HepG2 (cell line): ENCODE results near the gene TMEM47. TPM values are rescaled to one million over a fixed set of nuclear protein-coding genes. Genes with fewer than 3 reads are reported as not detected.

Experiments used
- ATAC-seq: fragments of 200-7000 bp; cut with Tn5 transposase; 3 replicates; pipeline ENCODE4 v1.9.1; 2020; ENCODE audit warnings: mild to moderate bottlenecking, moderate library complexity
- BruUV-seq: library from RNA; stranded (reverse); fragments of 400-500 nt; replicated peaks from 2 replicates; lab custom pipeline; 2021; lab: Mats Ljungman, UMichigan
- CTCF ChIA-PET: fragments of 300-600 bp; formaldehyde crosslinking; extraction: SDS; loops from one replicate; lab custom pipeline; 2021; ENCODE audit warnings: low total read pairs, inconsistent platforms, low intra/inter-chr PET ratio; lab: Yijun Ruan, JAX
- POLR2A ChIA-PET: fragments of 350-600 bp; sonication (Branson Sonifier 250); formaldehyde crosslinking; loops from one replicate; lab custom pipeline; 2020; ENCODE audit warnings: antibody characterized with exemption, inconsistent platforms; lab: Yijun Ruan, JAX
- DNase-seq: peaks from one replicate; pipeline ENCODE4 v3.0.0-alpha.2; 2015; ENCODE audit warnings: low spot score
- FAIRE-seq: peaks from 3 replicates; lab custom pipeline; 2011; peaks lifted over from hg19 to GRCh38; lab: Jason Lieb, UNC
- H2AFZ ChIP-seq: one replicate; pipeline ENCODE4 v1.6.1; 2011; ENCODE audit warnings: low read length, inconsistent platforms
- H3K27ac ChIP-seq: fragments of 300-600 bp; 3 replicates; pipeline ENCODE4 v1.8.0; 2011; ENCODE audit warnings: mixed run types, mild to moderate bottlenecking, mixed read lengths, low read length, inconsistent platforms; ENCODE audit not compliant: insufficient read depth; ENCODE audit errors: extremely low read length
- H3K27me3 ChIP-seq, 2 experiments: fragments of 200-600 bp in 1 of 2; 2 replicates in 1 of 2; 3 replicates in 1 of 2; pipeline versions ENCODE4 v1.6.0 to v1.8.0; 2011; ENCODE audit warnings: low read length in 2 of 2, mild to moderate bottlenecking in 2 of 2, moderate library complexity in 2 of 2, inconsistent platforms in 1 of 2; ENCODE audit not compliant: insufficient read depth in 2 of 2, control insufficient read depth in 1 of 2
- H3K36me3 ChIP-seq, 2 experiments: fragments of 200-600 bp in 1 of 2; replicated peaks in 1 of 2; 2 replicates in 1 of 2; 3 replicates in 1 of 2; pipeline versions ENCODE4 v1.5.1 to v1.8.0; 2011; ENCODE audit warnings: low read length in 2 of 2, inconsistent platforms in 1 of 2; ENCODE audit not compliant: insufficient read depth in 2 of 2, control insufficient read depth in 1 of 2
- H3K4me1 ChIP-seq: 2 replicates; pipeline ENCODE4 v1.5.1; 2012; ENCODE audit warnings: low read length, inconsistent platforms; ENCODE audit not compliant: insufficient read depth
- H3K4me2 ChIP-seq: 2 replicates; pipeline ENCODE4 v1.6.0; 2011; ENCODE audit warnings: low read depth, low read length, inconsistent platforms
- H3K4me3 ChIP-seq, 3 experiments: fragments of 200-600 bp in 1 of 3; sonication (generic), shearing (Covaris generic) in 1 of 3; replicated peaks in 1 of 3; 2 replicates each; pipeline ENCODE4 v1.5.1; 2011 to 2016; ENCODE audit warnings: low read length in 3 of 3, inconsistent platforms in 2 of 3, low read depth in 2 of 3, mild to moderate bottlenecking in 2 of 3, control low read depth in 1 of 3, mixed read lengths in 1 of 3; ENCODE audit not compliant: insufficient read depth in 1 of 3
- H3K79me2 ChIP-seq: one replicate; pipeline ENCODE4 v1.6.1; 2011; ENCODE audit warnings: low read length, inconsistent platforms; ENCODE audit not compliant: insufficient read depth
- H3K9ac ChIP-seq: 2 replicates; pipeline ENCODE4 v1.6.0; 2011; ENCODE audit warnings: mild to moderate bottlenecking, low read depth, low read length, inconsistent platforms; ENCODE audit not compliant: insufficient read depth
- H3K9me3 ChIP-seq: 2 replicates; pipeline ENCODE4 v1.5.1; 2012; ENCODE audit warnings: mild to moderate bottlenecking, low read length
- H4K20me1 ChIP-seq: 2 replicates; pipeline ENCODE4 v1.6.0; 2011; ENCODE audit warnings: inconsistent platforms, mild to moderate bottlenecking, low read length, moderate library complexity; ENCODE audit not compliant: insufficient read depth
- ARID4A ChIP-seq: sonication (generic); formaldehyde crosslinking; IDR thresholded peaks from 2 replicates; pipeline ENCODE4 v1.5.0; 2020; ENCODE audit warnings: mild to moderate bottlenecking, missing genetic modification reagents, borderline replicate concordance
- GATAD2A ChIP-seq: IDR thresholded peaks from 2 replicates; pipeline ENCODE4 v1.6.1; 2016
- MAFF ChIP-seq: IDR thresholded peaks from 2 replicates; pipeline ENCODE4 v1.6.1; 2011; ENCODE audit warnings: low read depth, low read length, improper control_type of control experiment
- MAFK ChIP-seq, 2 experiments: IDR thresholded peaks in 1 of 2; conservative IDR thresholded peaks in 1 of 2; 2 replicates each; pipeline ENCODE4 v1.6.1; 2011; ENCODE audit warnings: improper control_type of control experiment in 2 of 2, low read length in 2 of 2
- PATZ1 ChIP-seq: sonication (generic); formaldehyde crosslinking; IDR thresholded peaks from 2 replicates; pipeline ENCODE4 v1.4.0; 2020; ENCODE audit warnings: missing genetic modification reagents
- PHF21A ChIP-seq: sonication (generic); formaldehyde crosslinking; IDR thresholded peaks from 2 replicates; pipeline ENCODE4 v1.5.0; 2020; ENCODE audit warnings: mild to moderate bottlenecking, missing genetic modification reagents
- SPEN ChIP-seq: sonication (generic); formaldehyde crosslinking; IDR thresholded peaks from 2 replicates; pipeline ENCODE4 v1.5.1; 2020; ENCODE audit warnings: low read depth, mild to moderate bottlenecking, missing genetic modification reagents
- ZFP91 ChIP-seq: sonication (generic); formaldehyde crosslinking; IDR thresholded peaks from 2 replicates; pipeline ENCODE4 v1.9.0; 2022; ENCODE audit warnings: missing genetic modification reagents, mild to moderate bottlenecking, borderline replicate concordance
- ZMYM2 ChIP-seq: sonication (generic); formaldehyde crosslinking; IDR thresholded peaks from 2 replicates; pipeline ENCODE4 v1.8.0; 2022; ENCODE audit warnings: mild to moderate bottlenecking, missing genetic modification reagents
- ZNF207 ChIP-seq: fragments of 450-650 bp; IDR thresholded peaks from 2 replicates; pipeline ENCODE4 v1.6.1; 2016; ENCODE audit warnings: antibody characterized with exemption, borderline replicate concordance
- ZNF430 ChIP-seq: sonication (generic); formaldehyde crosslinking; IDR thresholded peaks from 2 replicates; pipeline ENCODE4 v1.9.0; 2021; ENCODE audit warnings: mild to moderate bottlenecking, missing genetic modification reagents
- WGBS: methylation state at CpG from one replicate; pipeline ENCODE4 v1.1.6; 2017; ENCODE audit warnings: low lambda C conversion rate; 5-methylcytosine and 5-hydroxymethylcytosine counted together
- in situ Hi-C: cut with HindIII; loops from 2 replicates; pipeline ENCODE4 v1.10.0; 2017; ENCODE audit warnings: low pct_unique_long_range_greater_than_20kb; ENCODE audit not compliant: extremely low pct_ligation_motif_present
- intact Hi-C: fragments of 100-400 bp; cut with micrococcal nuclease; formaldehyde crosslinking; loops from one replicate; pipeline ENCODE4 v1.10.0; 2022; ENCODE audit not compliant: unreplicated experiment
- polyA plus RNA-seq, 8 experiments: library from polyadenylated mRNA; depleted of rRNA in 3 of 8; stranded (reverse) in 7 of 8; unstranded in 1 of 8; fragments of >200 nt; fragmentation: Illumina TruSeq in 4 of 8; extraction: Trizol in 4 of 8; gene quantifications; 2 replicates each; pipeline versions ENCODE4 v1.2.1 to v1.2.3, GENCODE V29; 2011 to 2016; ENCODE audit warnings: low read depth in 4 of 8, missing spikeins in 1 of 8, mixed read lengths in 1 of 8; ENCODE audit not compliant: insufficient read depth in 1 of 8
- total RNA-seq, 5 experiments: library from RNA; depleted of rRNA; stranded (reverse); fragments of >200 nt; fragmentation: Illumina TruSeq; extraction: Trizol; gene quantifications; 2 replicates each; pipeline ENCODE4 v1.2.3, GENCODE V29; 2016; ENCODE audit warnings: low read depth in 1 of 5
- TF ChIP-seq, protein P1 (sequence below): sonication (generic); formaldehyde crosslinking; IDR thresholded peaks from 2 replicates; pipeline ENCODE4 v1.4.0; 2020; ENCODE audit warnings: mild to moderate bottlenecking, missing genetic modification reagents

TMEM47 gene
- total and polyA plus RNA-seq, 2 of the 13 experiments (the other 11 are each of a cell fraction or from before 2014, with no cell fraction given): not detected

DNA sequence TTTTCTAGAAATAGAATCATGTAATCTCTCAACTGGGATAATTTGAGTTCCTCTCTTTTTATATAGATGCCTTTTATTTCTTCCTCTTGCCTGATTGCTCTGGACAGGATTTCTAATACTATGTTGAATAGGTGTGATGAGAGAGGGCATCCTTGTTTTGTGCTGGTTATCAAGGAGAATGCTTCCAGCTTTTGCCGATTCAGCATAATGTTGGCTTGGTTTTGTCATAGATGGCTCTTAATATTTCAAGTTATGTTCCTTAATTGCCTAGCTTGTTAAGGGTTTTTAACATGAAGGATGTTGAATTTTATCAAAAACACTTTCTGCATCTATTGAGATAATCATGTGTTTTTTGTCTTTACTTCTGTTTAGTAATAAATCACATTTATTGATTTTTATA lies 58.7 kb downstream of the TMEM47 start:
- Histone ChIP-seq H3K9me3 (peaks cover 9% of the 10 kb centered on the region; the same call in 1 of the 2 replicates), H3K4me3 (no peak overlapping the region), H3K4me2 (no peak overlapping the region), H3K36me3 (no peaks in the 10 kb centered on the region), H3K4me1 (no peaks in the 10 kb centered on the region), H3K9ac (no peak overlapping the region), H4K20me1 (no peaks in the 10 kb centered on the region), H3K27ac (no peak overlapping the region), H2AFZ (no peak overlapping the region), H3K79me2 (no peaks in the 10 kb centered on the region), H3K27me3 (no peaks in the 10 kb centered on the region)
- ChIA-PET POLR2A (no interaction called here), CTCF (no interaction called here)
- ATAC-seq (no peak), DNase-seq (no peak), FAIRE-seq (no peak)
- no TSS peak for BruUV-seq
- in situ Hi-C loops: no loop called here
- WGBS: 0% methylated on average over 1 of the region's 1 CpG
- intact Hi-C loops: no loop called here
- no peak for TF ChIP-seq ZNF430 (CRISPR knock-in tag)
- no peak for TF ChIP-seq PHF21A
- no peak for TF ChIP-seq GATAD2A (CRISPR knock-in tag)
- TF ChIP-seq ZNF207: no peak
- no peak for TF ChIP-seq ZFP91 (CRISPR knock-in tag)
- peak; percentile 83 for TF ChIP-seq MAFF
- no peak for TF ChIP-seq ARID4A (CRISPR knock-in tag)
- TF ChIP-seq SPEN (CRISPR knock-in tag): no peak
- no peak for TF ChIP-seq PATZ1 (CRISPR knock-in tag)
- TF ChIP-seq, protein P1, sequence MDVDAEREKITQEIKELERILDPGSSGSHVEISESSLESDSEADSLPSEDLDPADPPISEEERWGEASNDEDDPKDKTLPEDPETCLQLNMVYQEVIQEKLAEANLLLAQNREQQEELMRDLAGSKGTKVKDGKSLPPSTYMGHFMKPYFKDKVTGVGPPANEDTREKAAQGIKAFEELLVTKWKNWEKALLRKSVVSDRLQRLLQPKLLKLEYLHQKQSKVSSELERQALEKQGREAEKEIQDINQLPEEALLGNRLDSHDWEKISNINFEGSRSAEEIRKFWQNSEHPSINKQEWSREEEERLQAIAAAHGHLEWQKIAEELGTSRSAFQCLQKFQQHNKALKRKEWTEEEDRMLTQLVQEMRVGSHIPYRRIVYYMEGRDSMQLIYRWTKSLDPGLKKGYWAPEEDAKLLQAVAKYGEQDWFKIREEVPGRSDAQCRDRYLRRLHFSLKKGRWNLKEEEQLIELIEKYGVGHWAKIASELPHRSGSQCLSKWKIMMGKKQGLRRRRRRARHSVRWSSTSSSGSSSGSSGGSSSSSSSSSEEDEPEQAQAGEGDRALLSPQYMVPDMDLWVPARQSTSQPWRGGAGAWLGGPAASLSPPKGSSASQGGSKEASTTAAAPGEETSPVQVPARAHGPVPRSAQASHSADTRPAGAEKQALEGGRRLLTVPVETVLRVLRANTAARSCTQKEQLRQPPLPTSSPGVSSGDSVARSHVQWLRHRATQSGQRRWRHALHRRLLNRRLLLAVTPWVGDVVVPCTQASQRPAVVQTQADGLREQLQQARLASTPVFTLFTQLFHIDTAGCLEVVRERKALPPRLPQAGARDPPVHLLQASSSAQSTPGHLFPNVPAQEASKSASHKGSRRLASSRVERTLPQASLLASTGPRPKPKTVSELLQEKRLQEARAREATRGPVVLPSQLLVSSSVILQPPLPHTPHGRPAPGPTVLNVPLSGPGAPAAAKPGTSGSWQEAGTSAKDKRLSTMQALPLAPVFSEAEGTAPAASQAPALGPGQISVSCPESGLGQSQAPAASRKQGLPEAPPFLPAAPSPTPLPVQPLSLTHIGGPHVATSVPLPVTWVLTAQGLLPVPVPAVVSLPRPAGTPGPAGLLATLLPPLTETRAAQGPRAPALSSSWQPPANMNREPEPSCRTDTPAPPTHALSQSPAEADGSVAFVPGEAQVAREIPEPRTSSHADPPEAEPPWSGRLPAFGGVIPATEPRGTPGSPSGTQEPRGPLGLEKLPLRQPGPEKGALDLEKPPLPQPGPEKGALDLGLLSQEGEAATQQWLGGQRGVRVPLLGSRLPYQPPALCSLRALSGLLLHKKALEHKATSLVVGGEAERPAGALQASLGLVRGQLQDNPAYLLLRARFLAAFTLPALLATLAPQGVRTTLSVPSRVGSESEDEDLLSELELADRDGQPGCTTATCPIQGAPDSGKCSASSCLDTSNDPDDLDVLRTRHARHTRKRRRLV (CRISPR knock-in tag): no peak
- TF ChIP-seq MAFK (conservative IDR thresholded peaks at IDR 0.05 in 1 of 2, IDR thresholded peaks at IDR 0.05 in 1 of 2; ENCODE audit: low read length in 2 of 2): peak; percentile 72 to 87
- no peak for TF ChIP-seq ZMYM2 (CRISPR knock-in tag)
